ENCODE data around the gene NEDD4L.

DNA sequence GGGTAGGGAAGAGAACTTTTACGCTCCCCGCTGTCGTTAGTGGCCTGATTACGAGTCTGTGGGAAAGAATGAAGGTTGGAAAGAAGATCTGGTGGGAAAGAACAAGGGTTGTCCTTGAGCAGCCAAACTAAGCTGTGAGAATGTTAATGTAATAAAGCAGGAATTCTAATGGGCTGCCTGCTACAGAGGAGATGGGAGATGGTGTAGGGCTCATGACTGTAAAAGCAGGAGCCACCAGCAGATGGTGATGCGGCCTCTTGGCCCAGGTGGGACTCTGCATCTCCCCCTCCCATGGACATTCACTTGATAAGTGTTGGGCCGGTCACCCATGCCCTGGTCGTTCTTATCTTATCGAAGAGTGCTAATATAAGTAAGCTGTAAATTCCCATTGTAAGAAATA lies 150.0 kb downstream of the NEDD4L start:
- TF ChIP-seq EZH2phosphoT487 (conservative IDR thresholded peaks at IDR 0.05; ENCODE audit: low read length): no peak
- TF ChIP-seq, protein P1, sequence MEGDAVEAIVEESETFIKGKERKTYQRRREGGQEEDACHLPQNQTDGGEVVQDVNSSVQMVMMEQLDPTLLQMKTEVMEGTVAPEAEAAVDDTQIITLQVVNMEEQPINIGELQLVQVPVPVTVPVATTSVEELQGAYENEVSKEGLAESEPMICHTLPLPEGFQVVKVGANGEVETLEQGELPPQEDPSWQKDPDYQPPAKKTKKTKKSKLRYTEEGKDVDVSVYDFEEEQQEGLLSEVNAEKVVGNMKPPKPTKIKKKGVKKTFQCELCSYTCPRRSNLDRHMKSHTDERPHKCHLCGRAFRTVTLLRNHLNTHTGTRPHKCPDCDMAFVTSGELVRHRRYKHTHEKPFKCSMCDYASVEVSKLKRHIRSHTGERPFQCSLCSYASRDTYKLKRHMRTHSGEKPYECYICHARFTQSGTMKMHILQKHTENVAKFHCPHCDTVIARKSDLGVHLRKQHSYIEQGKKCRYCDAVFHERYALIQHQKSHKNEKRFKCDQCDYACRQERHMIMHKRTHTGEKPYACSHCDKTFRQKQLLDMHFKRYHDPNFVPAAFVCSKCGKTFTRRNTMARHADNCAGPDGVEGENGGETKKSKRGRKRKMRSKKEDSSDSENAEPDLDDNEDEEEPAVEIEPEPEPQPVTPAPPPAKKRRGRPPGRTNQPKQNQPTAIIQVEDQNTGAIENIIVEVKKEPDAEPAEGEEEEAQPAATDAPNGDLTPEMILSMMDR (IDR thresholded peaks at IDR 0.05; ENCODE audit: insufficient read depth, low read length, poor library complexity, severe bottlenecking): no peak
